ENCODE measurements around the gene CPEB3. TPM values are rescaled to one million over a fixed set of nuclear protein-coding genes. Genes with fewer than 3 reads are reported as not detected.

CPEB3 gene
- total RNA-seq, 2 experiments from 2014 or later: 0.66 to 3.2 TPM

GRCh38 chr10:92244796-92245195 lies 46.1 kb downstream of the CPEB3 start:
- intact Hi-C loops (cut with micrococcal nuclease; ENCODE audit: unreplicated experiment): loop anchor here (5.0 kb wide), 1 partner anchor 157 kb away; no protein-coding TSS in a partner anchor
- Histone ChIP-seq H3K27ac (ENCODE audit: low read depth, low read length, poor library complexity, severe bottlenecking) (no peak overlapping the region), H3K4me2 (ENCODE audit: low read length) (no peak overlapping the region), H3K9me2 (ENCODE audit: insufficient read depth, low read length) (no peaks in the 10 kb centered on the region), H3K4me1 (ENCODE audit: insufficient read depth, low read length, poor library complexity, severe bottlenecking) (peaks cover 24% of the 10 kb centered on the region), H2AFZ (ENCODE audit: low read length) (no peak overlapping the region), H4K20me1 (ENCODE audit: insufficient read depth, low read length) (no peaks in the 10 kb centered on the region), H3K4me3 (ENCODE audit: low read depth, low read length, poor library complexity, severe bottlenecking) (no peak overlapping the region), H3K79me2 (ENCODE audit: insufficient read depth, low read depth, low read length) (no peaks in the 10 kb centered on the region), H3K36me3 (ENCODE audit: insufficient read depth, low read length) (no peaks in the 10 kb centered on the region), H3K9me3 (ENCODE audit: low read length) (no peaks in the 10 kb centered on the region)
- ChIA-PET CTCF (ENCODE audit: unreplicated experiment) (no interaction called here), POLR2A (interaction anchor here (0.6 to 1.5 kb wide), 4 partner anchors 10 to 592 kb away, joined by 3 to 6 read pairs (median 3); no protein-coding TSS in a partner anchor)
- DNase-seq (ENCODE audit: low spot score): no peak
- TF ChIP-seq EZH2phosphoT487 (IDR thresholded peaks at IDR 0.05; ENCODE audit: borderline replicate concordance, low read depth, low read length): no peak
- TF ChIP-seq, protein P1, sequence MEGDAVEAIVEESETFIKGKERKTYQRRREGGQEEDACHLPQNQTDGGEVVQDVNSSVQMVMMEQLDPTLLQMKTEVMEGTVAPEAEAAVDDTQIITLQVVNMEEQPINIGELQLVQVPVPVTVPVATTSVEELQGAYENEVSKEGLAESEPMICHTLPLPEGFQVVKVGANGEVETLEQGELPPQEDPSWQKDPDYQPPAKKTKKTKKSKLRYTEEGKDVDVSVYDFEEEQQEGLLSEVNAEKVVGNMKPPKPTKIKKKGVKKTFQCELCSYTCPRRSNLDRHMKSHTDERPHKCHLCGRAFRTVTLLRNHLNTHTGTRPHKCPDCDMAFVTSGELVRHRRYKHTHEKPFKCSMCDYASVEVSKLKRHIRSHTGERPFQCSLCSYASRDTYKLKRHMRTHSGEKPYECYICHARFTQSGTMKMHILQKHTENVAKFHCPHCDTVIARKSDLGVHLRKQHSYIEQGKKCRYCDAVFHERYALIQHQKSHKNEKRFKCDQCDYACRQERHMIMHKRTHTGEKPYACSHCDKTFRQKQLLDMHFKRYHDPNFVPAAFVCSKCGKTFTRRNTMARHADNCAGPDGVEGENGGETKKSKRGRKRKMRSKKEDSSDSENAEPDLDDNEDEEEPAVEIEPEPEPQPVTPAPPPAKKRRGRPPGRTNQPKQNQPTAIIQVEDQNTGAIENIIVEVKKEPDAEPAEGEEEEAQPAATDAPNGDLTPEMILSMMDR (conservative IDR thresholded peaks at IDR 0.05; ENCODE audit: low read length): no peak
- no TSS peak for BruUV-seq (replicated peaks)

DNA sequence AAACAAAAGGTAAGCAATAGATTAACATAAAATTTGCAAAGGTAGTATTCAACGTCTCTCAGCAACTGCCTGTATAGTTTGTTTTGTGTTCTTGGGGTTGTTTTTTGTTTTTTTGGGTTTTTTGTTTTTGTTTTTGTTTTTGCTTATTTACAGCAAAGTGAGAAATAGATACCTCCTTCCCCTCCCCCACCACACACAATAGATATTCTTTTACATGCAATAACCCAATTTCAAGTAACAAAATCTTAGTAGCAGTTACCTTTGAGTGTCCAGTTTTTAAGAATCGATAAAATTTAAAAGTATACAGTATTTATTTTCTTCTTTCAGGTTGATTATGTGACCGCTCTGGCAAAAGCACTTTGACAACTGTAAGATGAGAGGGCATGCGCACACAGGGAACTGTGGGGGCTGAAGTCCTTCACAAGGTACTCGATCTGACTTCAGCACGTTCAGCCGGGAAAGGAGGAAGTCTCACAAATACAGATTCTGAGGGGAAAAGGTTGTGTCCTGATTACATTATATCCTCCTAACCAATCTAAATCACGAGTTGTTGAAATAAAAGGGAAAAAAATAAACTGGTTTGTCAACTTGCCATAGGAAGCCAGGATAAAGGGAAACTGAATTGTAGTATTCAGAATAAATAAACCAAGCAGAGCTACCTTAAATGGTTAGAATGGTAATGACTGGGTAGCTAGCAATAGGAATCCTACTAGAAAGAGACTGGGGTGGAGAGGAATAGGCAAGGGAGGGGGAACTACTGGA lies 47.8 kb downstream of the CPEB3 start:
- DNase-seq (ENCODE audit: low spot score): peak; percentile 77
- ChIA-PET POLR2A (interaction anchor here (0.5 to 1.7 kb wide), 7 partner anchors 12 to 1183 kb away, joined by 3 to 7 read pairs (median 5); no protein-coding TSS in a partner anchor), CTCF (ENCODE audit: unreplicated experiment) (no interaction called here)
- no TSS peak for BruUV-seq (replicated peaks)
- TF ChIP-seq, protein P1 (conservative IDR thresholded peaks at IDR 0.05; ENCODE audit: low read length): no peak
- TF ChIP-seq EZH2phosphoT487 (IDR thresholded peaks at IDR 0.05; ENCODE audit: borderline replicate concordance, low read depth, low read length): no peak
- peak overlapping the region; percentile 72; the same call in 1 of the 2 replicates for H2AFZ ChIP-seq (ENCODE audit: low read length)
- no peaks in the 10 kb centered on the region for H3K36me3 ChIP-seq (ENCODE audit: insufficient read depth, low read length)
- no peaks in the 10 kb centered on the region for H3K79me2 ChIP-seq (ENCODE audit: insufficient read depth, low read depth, low read length)
- H3K27ac ChIP-seq (ENCODE audit: low read depth, low read length, poor library complexity, severe bottlenecking): no peak overlapping the region
- H3K4me2 ChIP-seq (ENCODE audit: low read length): peak overlapping the region; percentile 56
- no peaks in the 10 kb centered on the region for H4K20me1 ChIP-seq (ENCODE audit: insufficient read depth, low read length)
- no peaks in the 10 kb centered on the region for H3K9me3 ChIP-seq (ENCODE audit: low read length)
- intact Hi-C loops (cut with micrococcal nuclease; ENCODE audit: unreplicated experiment): loop anchor here (5.0 kb wide), 1 partner anchor 156 kb away; no protein-coding TSS in a partner anchor
- H3K4me3 ChIP-seq (ENCODE audit: low read depth, low read length, poor library complexity, severe bottlenecking): peak overlapping the region; percentile 35
- H3K9me2 ChIP-seq (ENCODE audit: insufficient read depth, low read length): no peaks in the 10 kb centered on the region
- peaks cover 41% of the 10 kb centered on the region for H3K4me1 ChIP-seq (ENCODE audit: insufficient read depth, low read length, poor library complexity, severe bottlenecking)

- POLR2A ChIA-PET: interaction anchor here (0.5 to 1.7 kb wide), 3 partner anchors 13 to 1184 kb away, joined by 5 to 7 read pairs (median 7); no protein-coding TSS in a partner anchor
- Histone ChIP-seq H3K4me3 (ENCODE audit: low read depth, low read length, poor library complexity, severe bottlenecking) (no peak overlapping the region), H3K4me1 (ENCODE audit: insufficient read depth, low read length, poor library complexity, severe bottlenecking) (peaks cover 43% of the 10 kb centered on the region), H2AFZ (ENCODE audit: low read length) (no peak overlapping the region; the same call in 1 of the 2 replicates), H3K27ac (ENCODE audit: low read depth, low read length, poor library complexity, severe bottlenecking) (no peak overlapping the region), H3K9me2 (ENCODE audit: insufficient read depth, low read length) (no peaks in the 10 kb centered on the region), H3K36me3 (ENCODE audit: insufficient read depth, low read length) (no peaks in the 10 kb centered on the region), H4K20me1 (ENCODE audit: insufficient read depth, low read length) (no peaks in the 10 kb centered on the region), H3K4me2 (ENCODE audit: low read length) (peak overlapping the region; percentile 56; the same call in 1 of the 2 replicates), H3K9me3 (ENCODE audit: low read length) (no peaks in the 10 kb centered on the region), H3K79me2 (ENCODE audit: insufficient read depth, low read depth, low read length) (no peaks in the 10 kb centered on the region)
- no peak for DNase-seq (ENCODE audit: low spot score)
- TF ChIP-seq EZH2phosphoT487 (IDR thresholded peaks at IDR 0.05; ENCODE audit: borderline replicate concordance, low read depth, low read length): no peak
- TF ChIP-seq, protein P1 (conservative IDR thresholded peaks at IDR 0.05; ENCODE audit: low read length): no peak
- intact Hi-C loops (cut with micrococcal nuclease; ENCODE audit: unreplicated experiment): loop anchor here (5.0 kb wide), 1 partner anchor 155 kb away; no protein-coding TSS in a partner anchor
- BruUV-seq (replicated peaks): no TSS peak
- CTCF ChIA-PET (ENCODE audit: unreplicated experiment): no interaction called here
Measured at GRCh38 chr10:92242380-92242779, 48.5 kb downstream of the CPEB3 start.
